Spleen (tissue), 11 donors: ENCODE data around the gene CPD. TPM values are rescaled to one million over a fixed set of nuclear protein-coding genes. Genes with fewer than 3 reads are reported as not detected.

Experiments
- DNase-seq: peaks from one replicate; pipeline ENCODE4 v3.0.0-alpha.2; 2020
- H3K27ac ChIP-seq, 8 donors: fragments of 200-600 bp; sonication (generic) in 7 of 8; 1 replicate in 4 of 8; 2 replicates in 4 of 8; pipeline versions ENCODE4 v1.5.0 to v1.8.0; 2016 to 2021; ENCODE audit warnings: inconsistent platforms in 4 of 8, mild to moderate bottlenecking in 4 of 8, moderate library complexity in 1 of 8
- H3K27me3 ChIP-seq, 7 donors: fragments of 200-600 bp; sonication (generic) in 6 of 7; replicated peaks in 1 of 7; 1 replicate in 4 of 7; 2 replicates in 3 of 7; pipeline versions ENCODE4 v1.5.0 to v1.8.0; 2016 to 2021; ENCODE audit warnings: inconsistent platforms in 3 of 7, mild to moderate bottlenecking in 1 of 7
- H3K36me3 ChIP-seq, 6 donors: fragments of 200-600 bp; sonication (generic) in 5 of 6; 1 replicate in 4 of 6; 2 replicates in 2 of 6; pipeline versions ENCODE4 v1.5.0 to v1.8.0; 2016 to 2021; ENCODE audit warnings: inconsistent platforms in 2 of 6
- H3K4me1 ChIP-seq, 6 donors: fragments of 200-600 bp; sonication (generic) in 5 of 6; 1 replicate in 3 of 6; 2 replicates in 3 of 6; pipeline versions ENCODE4 v1.5.0 to v1.8.0; 2016 to 2021; ENCODE audit warnings: inconsistent platforms in 3 of 6
- H3K4me3 ChIP-seq, 8 donors: fragments of 200-600 bp; sonication (generic) in 7 of 8; 1 replicate in 4 of 8; 2 replicates in 4 of 8; pipeline versions ENCODE4 v1.5.0 to v1.8.0; 2016 to 2021; ENCODE audit warnings: inconsistent platforms in 4 of 8, mild to moderate bottlenecking in 4 of 8, moderate library complexity in 2 of 8
- H3K9me3 ChIP-seq, 8 donors: fragments of 200-600 bp; sonication (generic) in 7 of 8; 1 replicate in 4 of 8; 2 replicates in 4 of 8; pipeline versions ENCODE4 v1.5.0 to v1.8.0; 2016 to 2021; ENCODE audit warnings: inconsistent platforms in 4 of 8
- CTCF ChIP-seq, 11 experiments: fragments of 200-600 bp in 7 of 11; fragments of 450-650 bp in 4 of 11; sonication (generic) in 4 of 11; IDR thresholded peaks in 8 of 11; conservative IDR thresholded peaks in 3 of 11; 1 replicate in 7 of 11; 2 replicates in 4 of 11; pipeline versions ENCODE4 v1.4.0 to v1.8.0; 2016 to 2021; ENCODE audit warnings: antibody characterized with exemption in 11 of 11, inconsistent platforms in 4 of 11, mild to moderate bottlenecking in 1 of 11
- POLR2A ChIP-seq, 3 donors: fragments of 450-650 bp; IDR thresholded peaks; one replicate each; pipeline ENCODE4 v1.5.1; 2017; ENCODE audit warnings: antibody characterized with exemption in 3 of 3, mild to moderate bottlenecking in 1 of 3
- POLR2AphosphoS5 ChIP-seq, 3 donors: sonication (generic); formaldehyde crosslinking; IDR thresholded peaks; one replicate each; pipeline ENCODE4 v1.5.1; 2017; ENCODE audit warnings: antibody characterized with exemption in 3 of 3
- WGBS, 5 donors: extraction: QIAGEN DNeasy Blood & Tissue Kit in 3 of 5; methylation state at CpG; one replicate each; pipeline versions ENCODE4 v1.1.5 to v1.1.7; 2013 to 2018; 5-methylcytosine and 5-hydroxymethylcytosine counted together
- intact Hi-C: fragments of 100-400 bp; cut with DNase I; formaldehyde crosslinking; loops from one replicate; pipeline ENCODE4 v1.15.0; 2023; ENCODE audit warnings: low total_unique reads
- polyA plus RNA-seq, 3 donors: library from polyadenylated mRNA; stranded (reverse); fragments of 200-250 nt; gene quantifications; one replicate each; pipeline ENCODE4 v1.2.1, GENCODE V29; 2013
- total RNA-seq, 7 donors: library from RNA; depleted of rRNA in 3 of 7; stranded (reverse); fragments of >200 nt in 3 of 7; fragmentation: NEBNext Ultra II Directional in 4 of 7; extraction: Animal tissue kit (Norgen Biotek cat#: 25700) in 4 of 7; gene quantifications; one replicate each; pipeline versions ENCODE4 v1.1.0 to v1.2.1, GENCODE V29; 2016 to 2021
- donor health status: healthy with polysubstance abuse.
- donor health status: DM: no; HTN: no; CAD: no; lungs with moderate emphysema.
- donor health status: DM: no; HTN: no; CAD: no.
- donor health status: Bipolar disorder and iron deficiency.
- donor health status: healthy.
- donor health status: DM: no; HTN: no; CAD: no.
- donor health status: DM: yes; HTN: yes; CAD: no.

The CPD gene
- total and polyA plus RNA-seq, 10 donors, result 1.6 to 83.8 (median 39.6) TPM

- no peak overlapping the region for H3K27ac ChIP-seq
- H3K36me3 ChIP-seq, result peaks cover 0 to 36% (median 12%) of the 10 kb centered on the region in 6 donors
- no peaks in the 10 kb centered on the region for H3K4me1 ChIP-seq
- H3K4me3 ChIP-seq, result no peak overlapping the region
- TF ChIP-seq CTCF (IDR thresholded peaks at IDR 0.05 in 8 of 11, conservative IDR thresholded peaks at IDR 0.05 in 3 of 11), result no peak
- TF ChIP-seq POLR2AphosphoS5 (IDR thresholded peaks at IDR 0.05), result no peak
- TF ChIP-seq POLR2A (IDR thresholded peaks at IDR 0.05), result no peak
- H3K27me3 ChIP-seq, result peaks cover 0 to 7% (median 0%) of the 10 kb centered on the region in 7 donors
- no peak for DNase-seq
- WGBS, 5 donors, result 80 to 100% (median 97%) methylated on average over 2 of the region's 2 CpGs
- intact Hi-C loops, result no loop called here
- no peaks in the 10 kb centered on the region for H3K9me3 ChIP-seq
Observed at GRCh38 chr17:30468465-30468864, 89.7 kb downstream of the CPD start.

- TF ChIP-seq POLR2A (IDR thresholded peaks at IDR 0.05), result no peak
- TF ChIP-seq POLR2AphosphoS5 (IDR thresholded peaks at IDR 0.05), result no peak
- TF ChIP-seq CTCF (IDR thresholded peaks at IDR 0.05 in 8 of 11, conservative IDR thresholded peaks at IDR 0.05 in 3 of 11), result no peak
- Histone ChIP-seq H3K9me3 (no peaks in the 10 kb centered on the region), H3K27ac (no peak overlapping the region), H3K4me1 (peaks cover 0 to 11% (median 8%) of the 10 kb centered on the region in 6 donors), H3K36me3 (no peaks in the 10 kb centered on the region), H3K4me3 (no peak overlapping the region), H3K27me3 (peaks cover 0 to 7% (median 0%) of the 10 kb centered on the region in 7 donors)
- WGBS, 5 donors, result 73 to 82% (median 80%) methylated on average over 10 of the region's 10 CpGs
- intact Hi-C loops, result no loop called here
- no peak for DNase-seq
Observed at GRCh38 chr17:30472238-30472890, 93.6 kb downstream of the CPD start.

- DNase-seq, result no peak
- Histone ChIP-seq H3K4me3 (no peak overlapping the region), H3K27me3 (peaks cover 0 to 7% (median 0%) of the 10 kb centered on the region in 7 donors), H3K36me3 (peaks cover 0 to 12% (median 4%) of the 10 kb centered on the region in 6 donors), H3K27ac (no peak overlapping the region), H3K4me1 (peaks cover 9 to 37% (median 30%) of the 10 kb centered on the region in 6 donors), H3K9me3 (no peaks in the 10 kb centered on the region)
- TF ChIP-seq POLR2A (IDR thresholded peaks at IDR 0.05) (no peak), CTCF (IDR thresholded peaks at IDR 0.05 in 8 of 11, conservative IDR thresholded peaks at IDR 0.05 in 3 of 11) (no peak), POLR2AphosphoS5 (IDR thresholded peaks at IDR 0.05) (no peak)
- 90 to 100% (median 91%) methylated on average over 2 of the region's 2 CpGs for WGBS, 5 donors
- intact Hi-C loops, result no loop called here
Observed at GRCh38 chr17:30475206-30475605, 96.5 kb downstream of the CPD start.

DNA sequence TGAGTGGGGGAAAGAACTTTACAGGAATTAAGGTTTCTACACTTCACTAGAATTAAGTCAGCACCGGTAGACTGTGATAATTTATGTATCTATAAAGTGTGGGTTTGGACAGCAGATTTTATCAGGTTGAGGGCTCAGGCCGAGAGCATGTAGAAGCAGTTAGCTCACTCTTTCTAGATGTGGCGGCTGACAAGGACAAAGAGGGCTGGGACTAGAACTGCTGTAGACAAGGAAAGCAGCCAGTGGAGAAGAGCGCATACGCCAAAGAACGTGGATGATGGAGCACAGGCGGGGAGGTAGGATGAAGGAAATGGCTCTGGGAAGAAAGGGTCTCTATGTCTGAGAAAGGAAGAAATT is 98.0 kb downstream of the CPD start:
- peak overlapping the region; percentile 60 to 90 (median 81) for H3K4me3 ChIP-seq
- TF ChIP-seq CTCF (IDR thresholded peaks at IDR 0.05 in 8 of 11, conservative IDR thresholded peaks at IDR 0.05 in 3 of 11) (no peak), POLR2AphosphoS5 (IDR thresholded peaks at IDR 0.05) (no peak), POLR2A (IDR thresholded peaks at IDR 0.05) (no peak)
- no peak for DNase-seq
- H3K27ac ChIP-seq, result peak overlapping the region in 7 of 8 donors; percentile 86 to 96 (median 93)
- H3K9me3 ChIP-seq, result no peaks in the 10 kb centered on the region
- WGBS, 5 donors, result 10 to 19% (median 16%) methylated on average over 7 of the region's 7 CpGs
- H3K36me3 ChIP-seq, result peaks cover 0 to 27% (median 16%) of the 10 kb centered on the region in 6 donors
- intact Hi-C loops, result no loop called here
- H3K4me1 ChIP-seq, result peaks cover 9 to 52% (median 34%) of the 10 kb centered on the region in 6 donors
- peaks cover 0 to 7% (median 0%) of the 10 kb centered on the region in 7 donors for H3K27me3 ChIP-seq
